GM10847 (cell line): ENCODE data around the gene LLPH.

Experiments used
- POLR2A ChIP-seq: IDR thresholded peaks from 2 replicates; pipeline ENCODE4 v1.6.1; 2011; ENCODE audit not compliant: insufficient read length; ENCODE audit errors: extremely low read depth

The LLPH gene

DNA sequence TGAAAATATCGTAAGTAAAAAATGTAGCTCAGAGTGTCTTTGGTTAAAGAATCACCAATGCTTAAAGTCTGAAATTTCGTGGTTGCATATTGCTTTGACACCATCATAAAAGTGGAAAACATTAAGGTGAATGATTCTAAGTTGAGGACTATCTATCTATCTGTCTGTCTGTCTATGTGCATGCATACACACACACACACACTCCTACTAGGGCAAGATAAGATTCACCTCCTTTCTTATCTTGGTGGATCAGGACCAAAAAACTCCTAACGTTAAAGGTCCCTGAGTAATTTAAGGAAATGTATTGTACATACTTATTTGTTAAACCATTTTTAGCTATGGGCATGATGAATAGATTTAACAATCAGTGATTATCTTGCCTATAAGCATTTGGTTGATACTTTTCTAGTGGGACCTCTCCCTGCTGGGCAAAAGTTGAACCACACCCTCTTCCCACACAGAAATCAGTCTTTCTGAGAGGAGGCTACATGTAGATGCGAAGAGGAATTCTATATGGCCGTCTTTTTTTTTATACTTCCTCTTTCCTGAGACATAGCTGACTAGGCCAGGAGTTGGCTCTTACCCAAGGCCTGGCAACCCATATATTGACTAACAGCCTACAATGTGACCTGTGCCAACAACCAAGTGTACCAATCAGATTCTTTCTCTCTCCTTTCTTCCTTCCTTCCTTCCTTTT is 19.3 kb upstream of the LLPH start:
- TF ChIP-seq POLR2A: no peak

DNA sequence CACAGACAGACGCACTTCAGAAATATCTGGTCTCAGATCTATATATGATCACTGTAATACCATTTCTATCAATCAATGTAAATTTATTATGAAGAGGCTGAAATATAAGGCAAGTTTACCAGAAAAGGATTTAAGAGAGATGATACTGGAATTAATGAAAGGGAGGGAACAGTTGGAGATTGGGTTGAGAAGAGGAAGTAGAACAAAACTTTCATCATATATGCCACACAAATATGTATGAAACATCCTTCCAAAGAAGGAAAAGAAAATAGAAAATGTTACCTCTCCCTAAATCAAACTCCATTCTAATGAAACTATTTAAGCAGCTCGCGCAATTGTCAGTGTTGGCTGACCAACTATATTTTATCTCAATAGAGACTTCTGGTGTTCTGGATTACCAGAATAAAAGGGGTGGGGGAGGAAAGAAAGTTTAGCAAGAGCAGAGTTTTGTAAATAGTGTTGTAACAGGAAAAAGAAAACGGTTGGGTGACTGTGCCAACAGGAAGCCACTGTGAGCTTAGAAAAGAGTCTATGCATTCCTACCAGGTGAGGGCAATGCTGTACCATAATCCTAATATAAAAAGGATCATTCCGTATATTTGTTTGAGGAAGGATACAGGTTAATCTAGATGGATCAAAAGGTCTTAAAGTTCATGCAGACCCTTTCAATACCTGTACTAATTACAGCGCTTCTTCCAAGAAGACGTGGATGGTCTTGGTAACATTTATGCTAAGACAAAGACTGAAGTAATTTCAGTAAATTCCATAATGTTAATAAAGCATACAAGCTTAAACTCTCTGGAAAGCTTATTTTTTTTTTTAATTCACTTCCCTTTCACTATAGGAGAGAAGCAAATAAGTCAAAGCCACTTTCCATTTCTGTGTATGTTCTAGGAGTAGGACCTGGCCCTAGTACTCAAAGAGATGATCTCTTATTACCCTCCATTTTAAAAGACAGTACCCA is 14.5 kb upstream of the LLPH start:
- no peak for TF ChIP-seq POLR2A

DNA sequence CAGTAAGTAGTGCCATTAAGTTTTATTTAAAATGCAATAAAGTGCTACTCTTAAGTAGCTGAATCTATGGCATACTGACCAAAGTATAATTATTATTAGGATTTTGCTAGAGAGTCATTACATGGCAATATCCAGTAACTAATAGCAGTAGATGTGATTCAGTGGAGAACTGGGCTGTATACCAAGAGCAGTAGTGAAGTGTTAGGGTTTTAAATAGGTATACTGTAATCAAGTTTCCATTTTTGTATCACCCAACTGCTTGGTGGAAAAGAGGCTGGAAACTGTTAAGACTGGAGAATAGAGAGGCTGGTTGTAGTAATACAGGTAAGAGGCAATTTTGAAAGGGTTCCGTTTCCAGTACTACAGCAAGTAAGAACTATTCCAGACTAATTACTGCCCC is 13.3 kb upstream of the LLPH start:
- TF ChIP-seq POLR2A: no peak

DNA sequence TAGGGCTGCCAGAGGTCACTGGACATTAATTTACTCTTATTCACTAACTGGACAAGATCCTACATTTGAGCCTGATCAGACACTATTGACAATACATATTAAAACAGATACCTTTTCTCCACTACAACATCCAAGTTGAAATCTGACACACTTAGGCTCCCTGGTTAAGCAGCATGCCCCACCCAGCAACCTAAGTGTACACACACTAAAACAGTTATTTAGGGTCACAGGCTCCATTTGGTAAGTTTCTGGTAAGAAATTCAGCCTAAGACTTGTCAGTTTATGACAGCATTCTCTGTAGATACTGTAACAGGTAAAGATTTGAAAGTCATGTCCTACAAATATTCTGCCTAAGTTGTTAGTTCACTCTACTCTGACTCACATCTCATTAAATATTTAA is 12.3 kb upstream of the LLPH start:
- TF ChIP-seq POLR2A: no peak

DNA sequence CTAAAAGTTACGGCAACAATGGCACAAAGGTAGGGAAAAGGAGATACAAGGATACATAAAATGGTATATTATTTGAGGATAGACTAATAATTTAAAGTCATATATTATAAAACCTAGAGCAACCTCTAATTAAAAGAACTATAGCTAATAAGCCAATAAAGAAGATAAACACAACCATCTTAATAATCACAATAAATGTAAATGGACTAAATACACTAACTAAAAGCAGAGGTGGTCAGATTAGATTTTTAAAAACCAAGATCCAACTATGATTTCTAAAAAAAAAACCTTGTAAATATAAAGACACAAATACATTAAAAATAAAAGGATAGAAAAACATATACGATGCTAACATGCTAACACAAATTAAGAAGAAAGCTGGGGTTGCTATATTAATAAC is 10.7 kb upstream of the LLPH start:
- TF ChIP-seq POLR2A: no peak

DNA sequence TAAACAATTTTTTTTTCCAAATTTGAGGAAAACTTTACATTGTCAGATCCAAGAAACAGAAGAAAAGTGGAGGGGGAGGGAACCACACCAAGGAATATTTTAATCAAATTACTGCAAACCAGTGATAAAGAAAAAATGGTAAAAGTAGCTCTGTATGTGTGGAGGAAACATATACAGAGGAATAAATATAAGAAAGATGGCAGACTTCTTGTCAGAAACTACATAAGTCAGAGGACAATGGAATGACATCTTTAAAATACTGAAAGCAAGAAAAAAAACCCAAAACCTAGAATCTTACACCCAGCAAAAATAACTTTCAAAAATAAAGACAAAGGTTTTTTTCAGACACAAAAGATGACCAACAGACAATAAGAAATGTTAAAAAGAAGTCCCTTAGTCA is 10.2 kb upstream of the LLPH start:
- no peak for TF ChIP-seq POLR2A

DNA sequence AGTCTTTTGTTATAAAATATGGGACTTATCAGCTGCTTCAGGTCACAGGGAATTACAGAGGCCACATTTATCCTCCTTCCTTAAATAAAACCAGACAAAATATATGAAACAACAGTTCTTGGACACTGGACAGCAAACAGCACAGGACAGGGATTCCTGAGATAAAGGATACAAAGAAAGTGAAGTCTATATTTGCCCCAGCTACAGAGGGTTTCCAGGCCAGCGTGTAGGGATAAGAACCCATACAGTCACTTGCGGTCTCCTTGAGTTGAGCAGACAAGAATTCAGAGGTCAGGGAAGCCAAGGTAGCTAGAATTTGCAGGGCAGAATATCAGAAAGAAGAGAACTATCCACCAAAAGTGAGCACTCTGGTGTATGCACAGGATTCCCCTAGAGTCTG is 8.8 kb upstream of the LLPH start:
- no peak for TF ChIP-seq POLR2A

DNA sequence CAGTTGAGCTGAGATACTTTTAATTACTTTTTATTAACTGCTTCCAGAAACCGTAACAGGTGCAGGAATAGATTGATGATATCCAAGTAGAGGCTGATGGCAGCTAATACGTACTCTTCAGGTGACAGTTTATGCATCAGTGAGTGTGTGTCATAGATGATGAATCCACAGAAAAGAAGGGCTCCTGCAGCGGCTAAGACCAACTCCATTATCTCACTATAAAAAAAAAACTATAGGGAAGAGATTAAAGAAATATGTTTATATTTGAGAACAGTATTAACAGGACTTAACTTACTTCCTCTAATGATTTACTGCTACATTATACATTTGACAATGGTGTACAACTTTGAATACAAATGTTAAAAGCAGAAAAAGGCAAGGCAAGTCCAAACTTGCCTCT is 7.4 kb upstream of the LLPH start:
- TF ChIP-seq POLR2A: no peak

DNA sequence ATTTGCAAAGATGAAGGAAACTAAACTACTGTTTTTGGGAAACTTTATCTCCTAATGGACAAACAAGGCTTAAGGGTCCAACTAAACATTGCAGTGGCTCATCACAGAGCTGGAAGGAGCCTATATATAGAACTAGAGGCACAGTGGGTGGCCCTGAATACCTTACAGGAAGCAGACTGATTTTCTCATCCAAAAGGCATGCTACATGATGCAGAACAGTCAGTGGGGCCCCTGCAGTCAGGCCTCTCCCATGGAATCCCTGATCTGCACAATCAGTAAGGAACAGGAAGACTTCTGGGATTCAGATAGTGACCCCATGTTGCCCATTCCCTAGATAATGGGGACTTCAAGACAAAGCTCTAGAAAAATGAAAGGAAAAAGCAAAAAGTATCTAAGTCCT is 1.9 kb upstream of the LLPH start:
- no peak for TF ChIP-seq POLR2A

DNA sequence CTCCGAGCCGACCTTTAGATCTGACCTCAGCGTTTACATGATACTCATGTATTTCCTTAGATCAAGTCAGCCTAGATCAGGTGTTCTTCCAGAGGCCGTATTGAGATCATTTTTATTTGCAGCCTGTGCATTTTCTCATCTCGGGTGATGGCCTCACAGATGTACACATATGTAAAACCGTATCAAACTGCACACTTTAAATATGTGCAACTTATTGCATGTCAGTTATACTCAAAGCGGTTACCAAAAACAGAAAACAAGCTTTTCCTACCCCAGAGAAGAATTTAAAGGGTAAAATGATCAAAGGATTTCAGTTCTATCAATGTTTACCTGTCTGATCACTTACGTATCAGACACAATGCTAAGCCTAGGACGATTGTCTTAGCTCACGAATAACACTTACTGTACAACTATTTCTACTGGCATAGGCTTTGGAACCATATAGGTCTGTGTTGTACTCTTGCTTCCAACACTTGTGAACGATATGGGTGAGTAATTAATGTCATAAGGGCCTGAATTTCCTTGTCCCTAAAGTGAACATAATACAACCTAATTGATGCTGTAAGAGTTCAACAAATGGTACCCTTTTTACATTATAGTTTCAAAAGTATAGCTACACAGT is 628 bp upstream of the LLPH start:
- TF ChIP-seq POLR2A: no peak

DNA sequence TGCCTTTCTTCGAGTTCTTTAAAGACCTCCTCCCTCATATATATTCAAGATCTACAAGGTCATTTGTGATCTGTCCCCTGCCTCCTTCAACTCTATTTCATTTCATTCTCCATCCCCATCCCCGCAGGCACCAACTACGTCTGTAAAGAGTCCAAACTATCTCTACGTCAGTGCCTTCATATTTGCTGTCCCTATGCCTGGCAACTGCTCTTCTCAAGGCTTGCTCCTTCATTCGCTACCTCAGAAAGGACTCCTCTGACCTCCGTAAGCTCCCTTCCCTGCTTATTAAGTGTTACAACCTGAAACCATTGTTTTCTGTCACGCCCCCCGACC is 650 bp downstream of the LLPH start:
- TF ChIP-seq POLR2A: no peak

DNA sequence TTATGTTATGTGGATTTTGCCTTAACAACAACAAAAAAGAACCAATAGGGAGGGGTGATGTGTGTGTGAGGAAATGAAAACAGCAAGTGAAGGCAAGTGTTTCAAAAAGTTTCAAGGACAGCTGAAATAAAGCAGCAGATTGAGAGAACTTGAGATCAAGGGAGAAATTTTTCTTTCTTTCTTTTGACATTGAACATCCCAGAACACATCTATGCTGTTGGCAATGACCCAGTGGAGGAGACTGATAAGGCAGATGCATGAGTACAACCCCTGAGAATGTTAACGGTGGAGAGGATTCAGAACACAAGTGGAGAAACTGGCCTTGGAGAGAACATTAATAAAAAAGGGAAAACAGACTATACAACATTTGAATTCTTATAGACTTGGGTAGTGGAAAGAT is 2.9 kb downstream of the LLPH start:
- no peak for TF ChIP-seq POLR2A

DNA sequence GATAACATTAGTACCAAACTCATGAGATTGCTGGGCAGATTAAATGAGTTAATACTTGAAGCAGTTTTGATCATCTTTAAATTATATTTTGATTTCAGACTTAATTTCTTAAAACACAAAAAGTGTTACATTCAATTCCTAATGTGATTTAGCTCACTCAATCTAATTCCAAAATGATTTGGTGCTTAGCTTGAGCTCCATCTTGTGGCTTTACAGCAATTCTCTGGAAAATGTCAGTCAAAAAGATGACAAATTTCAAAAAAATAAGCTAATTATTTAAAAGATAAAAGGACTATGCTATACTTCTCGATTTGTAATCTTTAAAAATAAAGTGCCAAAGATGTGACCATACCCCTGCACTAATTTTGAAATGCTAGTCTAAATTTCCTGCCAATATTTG is 10.1 kb downstream of the LLPH start:
- TF ChIP-seq POLR2A: no peak

DNA sequence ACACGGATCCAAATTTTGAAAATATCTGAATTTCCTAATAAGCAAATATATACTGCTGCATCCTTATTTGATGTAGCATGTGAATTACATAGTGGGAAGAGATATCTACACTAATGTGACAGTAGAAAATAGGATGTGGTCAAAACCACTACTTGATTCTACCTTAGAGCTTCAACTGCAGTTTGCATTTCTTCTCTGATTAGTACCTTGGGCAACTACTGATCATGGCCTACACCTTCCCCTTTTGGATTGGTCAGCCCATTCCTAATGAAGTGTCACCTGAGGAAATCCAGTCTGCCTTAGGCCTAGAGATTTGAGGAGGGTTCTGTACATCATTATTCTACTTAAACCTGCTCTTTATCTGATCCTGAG is 10.7 kb downstream of the LLPH start:
- TF ChIP-seq POLR2A: no peak

DNA sequence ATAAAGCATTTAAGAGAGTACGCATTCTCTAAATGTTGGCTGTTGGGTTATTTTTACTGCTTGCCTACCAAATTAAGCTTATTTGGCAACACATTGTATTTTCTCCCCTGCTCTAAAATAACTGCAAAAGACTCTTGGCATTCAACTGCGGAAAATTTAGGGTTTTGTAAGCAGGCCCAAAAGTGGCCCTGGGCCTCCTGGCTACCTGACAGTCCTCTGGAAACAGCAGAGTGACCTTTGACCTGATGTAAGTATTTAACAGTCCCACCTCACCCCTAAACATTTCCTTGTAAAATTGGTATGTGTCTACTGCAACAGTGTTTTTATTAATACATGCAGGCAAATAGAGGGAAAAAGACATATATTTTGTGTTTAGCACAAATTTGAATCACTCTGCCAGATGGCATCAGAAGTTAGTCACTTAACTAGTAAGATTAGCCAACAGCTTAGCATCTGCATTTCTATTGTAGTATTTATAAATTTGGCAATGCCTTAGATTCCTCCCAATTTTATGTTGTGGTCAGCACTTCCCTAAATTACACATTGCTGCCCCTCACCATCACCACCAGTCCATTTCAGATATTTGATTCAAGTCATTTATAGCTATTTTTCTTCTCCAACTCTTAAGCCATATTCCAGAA is 11.2 kb downstream of the LLPH start:
- no peak for TF ChIP-seq POLR2A

DNA sequence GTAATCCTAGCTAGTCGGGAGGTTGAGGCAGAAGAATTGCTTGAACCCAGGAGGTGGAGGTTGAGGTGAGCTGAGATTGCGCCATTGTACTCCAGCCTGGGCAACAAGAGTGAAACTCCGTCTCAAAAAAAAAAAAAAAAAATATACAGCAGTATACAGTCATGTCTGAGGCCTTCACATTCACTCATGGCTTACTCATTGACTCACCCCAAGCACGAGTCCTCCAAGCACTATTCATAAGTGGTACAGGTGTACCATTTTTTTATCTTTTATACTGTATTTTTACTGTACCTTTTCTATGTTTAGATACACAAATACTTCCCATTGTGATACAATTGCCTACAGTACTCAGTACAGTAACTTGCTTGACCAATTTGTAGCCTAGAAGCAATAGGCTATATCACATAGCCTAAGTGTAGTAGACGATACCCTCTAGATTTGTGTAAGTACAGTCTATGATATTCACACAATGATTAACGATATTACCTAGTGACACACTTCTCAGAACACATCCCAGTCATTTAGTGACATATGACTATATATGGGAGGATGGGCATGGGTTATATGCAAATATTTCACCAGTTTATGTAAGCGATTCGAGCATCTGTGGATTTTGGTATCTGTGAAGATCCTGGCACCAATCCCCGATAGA is 12.2 kb downstream of the LLPH start:
- TF ChIP-seq POLR2A: no peak

DNA sequence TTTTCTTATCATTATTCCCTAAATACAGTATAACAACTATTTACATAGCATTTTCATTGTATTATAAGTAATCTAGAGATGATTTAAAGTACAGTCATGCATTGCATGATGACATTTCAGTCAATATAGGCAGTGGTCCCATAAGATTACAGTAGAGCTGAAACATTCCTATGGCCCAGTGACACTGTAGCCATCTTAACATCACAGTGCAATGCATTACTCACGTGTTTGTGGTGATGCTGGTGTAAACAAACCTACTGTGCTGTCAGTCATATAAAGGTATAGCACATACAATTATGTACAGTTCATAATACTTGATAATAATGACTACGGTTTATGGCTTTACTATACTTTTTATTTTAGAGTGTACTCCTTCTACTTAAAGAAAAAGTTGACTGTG is 13.3 kb downstream of the LLPH start:
- no peak for TF ChIP-seq POLR2A
